Measurements from ENCODE around the gene ENDOU.
A peak's percentile ranks its signal among the peaks of the same experiment; 100 is the strongest.

The ENDOU gene

GRCh38 chr12:47757364-47757839, 32.1 kb upstream of the ENDOU start:
- no peak for DNase-seq

- DNase-seq = no peak
Measured at GRCh38 chr12:47755655-47756562, 30.6 kb upstream of the ENDOU start.

GRCh38 chr12:47754881-47755280, 29.6 kb upstream of the ENDOU start:
- DNase-seq = no peak

GRCh38 chr12:47754126-47754525, 28.8 kb upstream of the ENDOU start:
- no peak for DNase-seq

GRCh38 chr12:47753021-47754001, 28.0 kb upstream of the ENDOU start:
- no peak for DNase-seq

- DNase-seq = no peak
Measured at GRCh38 chr12:47752552-47752951, 27.3 kb upstream of the ENDOU start.

GRCh38 chr12:47752121-47752520, 26.8 kb upstream of the ENDOU start:
- no peak for DNase-seq

- DNase-seq = no peak
Measured at GRCh38 chr12:47751561-47751960, 26.3 kb upstream of the ENDOU start.

- no peak for DNase-seq
Measured at GRCh38 chr12:47750916-47751470, 25.7 kb upstream of the ENDOU start.

- no peak for DNase-seq
Measured at GRCh38 chr12:47750229-47750798, 25.0 kb upstream of the ENDOU start.

GRCh38 chr12:47748899-47749298, 23.6 kb upstream of the ENDOU start:
- DNase-seq = no peak

GRCh38 chr12:47748507-47748828, 23.2 kb upstream of the ENDOU start:
- DNase-seq = no peak

GRCh38 chr12:47747596-47748506, 22.6 kb upstream of the ENDOU start:
- no peak for DNase-seq

- no peak for DNase-seq
Measured at GRCh38 chr12:47747126-47747525, 21.8 kb upstream of the ENDOU start.

GRCh38 chr12:47746523-47746922, 21.2 kb upstream of the ENDOU start:
- no peak for DNase-seq

GRCh38 chr12:47746073-47746472, 20.8 kb upstream of the ENDOU start:
- DNase-seq = no peak

- no peak for DNase-seq
Measured at GRCh38 chr12:47745485-47746041, 20.3 kb upstream of the ENDOU start.

GRCh38 chr12:47744778-47745436, 19.6 kb upstream of the ENDOU start:
- no peak for DNase-seq

GRCh38 chr12:47744005-47744651, 18.8 kb upstream of the ENDOU start:
- DNase-seq = peak; percentile 91

GRCh38 chr12:47743311-47743860, 18.1 kb upstream of the ENDOU start:
- peak; percentile 27 for DNase-seq
